Bronchial epithelial cell (primary cell): ENCODE data around the gene INSR. TPM values are rescaled to one million over a fixed set of nuclear protein-coding genes. Genes with fewer than 3 reads are reported as not detected.

Experiments
- DNase-seq: peaks from one replicate; pipeline ENCODE4 v3.0.0-alpha.2; 2010; ENCODE audit warnings: low read depth
- FAIRE-seq: peaks from 2 replicates; lab custom pipeline; 2011; peaks lifted over from hg19 to GRCh38; lab: Jason Lieb, UNC
- H3K27me3 ChIP-seq: 2 replicates; pipeline ENCODE4 v1.5.1; 2011; ENCODE audit warnings: low read length; ENCODE audit not compliant: control insufficient read depth, insufficient read depth
- H3K36me3 ChIP-seq: 2 replicates; pipeline ENCODE4 v1.5.1; 2011; ENCODE audit warnings: low read length; ENCODE audit not compliant: control insufficient read depth, insufficient read depth
- H3K4me3 ChIP-seq: 2 replicates; pipeline ENCODE4 v1.5.1; 2011; ENCODE audit warnings: mild to moderate bottlenecking, low read depth, low read length, control low read depth
- CTCF ChIP-seq: IDR thresholded peaks from 2 replicates; pipeline ENCODE4 v1.5.1; 2011; ENCODE audit warnings: mild to moderate bottlenecking, moderate library complexity, low read length, control low read depth, inconsistent platforms; ENCODE audit not compliant: insufficient read depth, severe bottlenecking
- total RNA-seq: library from RNA; depleted of rRNA; stranded (reverse); fragments of >200 nt; gene quantifications from 2 replicates; pipeline ENCODE4 v1.2.1, GENCODE V29; 2014

INSR gene
- total RNA-seq, 1 donor from 2014 or later, result 6.1 TPM

- no peak for FAIRE-seq
- no peak for TF ChIP-seq CTCF
- no peaks in the 10 kb centered on the region for H3K36me3 ChIP-seq
- no peaks in the 10 kb centered on the region for H3K27me3 ChIP-seq
- peak; percentile 35 for DNase-seq
- no peak overlapping the region for H3K4me3 ChIP-seq
Measured at GRCh38 chr19:7333198-7334118, 39.2 kb upstream of the INSR start.

- H3K36me3 ChIP-seq, result no peaks in the 10 kb centered on the region
- DNase-seq, result no peak
- no peaks in the 10 kb centered on the region for H3K27me3 ChIP-seq
- no peak for FAIRE-seq
- TF ChIP-seq CTCF, result no peak
- no peak overlapping the region for H3K4me3 ChIP-seq
Measured at GRCh38 chr19:7331446-7331845, 37.2 kb upstream of the INSR start.

- no peak for FAIRE-seq
- no peaks in the 10 kb centered on the region for H3K27me3 ChIP-seq
- no peak for TF ChIP-seq CTCF
- H3K4me3 ChIP-seq, result no peak overlapping the region
- no peak for DNase-seq
- H3K36me3 ChIP-seq, result no peaks in the 10 kb centered on the region
Measured at GRCh38 chr19:7328647-7329046, 34.4 kb upstream of the INSR start.

GRCh38 chr19:7327802-7328201, 33.6 kb upstream of the INSR start:
- no peaks in the 10 kb centered on the region for H3K27me3 ChIP-seq
- no peak for TF ChIP-seq CTCF
- DNase-seq, result no peak
- no peak for FAIRE-seq
- H3K36me3 ChIP-seq, result no peaks in the 10 kb centered on the region
- H3K4me3 ChIP-seq, result no peak overlapping the region

GRCh38 chr19:7326105-7326877, 32.1 kb upstream of the INSR start:
- Histone ChIP-seq H3K27me3 (no peaks in the 10 kb centered on the region), H3K36me3 (no peaks in the 10 kb centered on the region), H3K4me3 (no peak overlapping the region)
- TF ChIP-seq CTCF, result peak; percentile 16
- peak; percentile 10 for DNase-seq
- no peak for FAIRE-seq
